KMS-11 (cell line): ENCODE results near the gene C5orf63.

Source experiments
- H2AFZ ChIP-seq: fragments of 200-600 bp; sonication (generic); 2 replicates; pipeline ENCODE4 v1.6.1; 2016; ENCODE audit warnings: antibody characterized with exemption, mixed run types, low read depth
- H3K27ac ChIP-seq: fragments of 200-600 bp; sonication (generic); 2 replicates; pipeline ENCODE4 v1.6.1; 2016; ENCODE audit warnings: mild to moderate bottlenecking, mixed run types
- H3K27me3 ChIP-seq: fragments of 200-600 bp; sonication (generic); 2 replicates; pipeline ENCODE4 v1.6.1; 2017; ENCODE audit warnings: mild to moderate bottlenecking, low read depth, mixed run types, moderate library complexity; ENCODE audit not compliant: insufficient read depth
- H3K36me3 ChIP-seq: fragments of 200-600 bp; sonication (generic); 2 replicates; pipeline ENCODE4 v1.6.1; 2017; ENCODE audit warnings: mild to moderate bottlenecking, mixed run types; ENCODE audit not compliant: insufficient read depth
- H3K4me1 ChIP-seq: fragments of 200-600 bp; sonication (generic); 2 replicates; pipeline ENCODE4 v1.6.1; 2016; ENCODE audit warnings: mild to moderate bottlenecking, low read depth, mixed run types; ENCODE audit not compliant: poor library complexity, severe bottlenecking
- H3K4me2 ChIP-seq: fragments of 200-600 bp; sonication (generic); 2 replicates; pipeline ENCODE4 v1.7.0; 2016; ENCODE audit warnings: mild to moderate bottlenecking, mixed run types
- H3K4me3 ChIP-seq: fragments of 200-600 bp; sonication (generic); IDR thresholded peaks from 2 replicates; pipeline ENCODE4 v1.6.1; 2017; ENCODE audit warnings: low read depth, low read length, mixed read lengths; ENCODE audit not compliant: insufficient read depth
- H3K79me2 ChIP-seq: fragments of 200-600 bp; sonication (generic); 2 replicates; pipeline ENCODE4 v1.6.1; 2016; ENCODE audit warnings: low read depth, mixed run types; ENCODE audit not compliant: insufficient read depth
- H3K9ac ChIP-seq: fragments of 200-600 bp; sonication (generic); 2 replicates; pipeline ENCODE4 v1.6.1; 2016; ENCODE audit warnings: mild to moderate bottlenecking, mixed run types
- H4K20me1 ChIP-seq: fragments of 200-600 bp; sonication (generic); 2 replicates; pipeline ENCODE4 v1.6.1; 2016; ENCODE audit warnings: mild to moderate bottlenecking, mixed run types; ENCODE audit not compliant: insufficient read depth
- CTCF ChIP-seq: fragments of 200-600 bp; sonication (generic); conservative IDR thresholded peaks from 2 replicates; pipeline ENCODE4 v1.6.1; 2017; ENCODE audit warnings: low read depth, mild to moderate bottlenecking, antibody characterized with exemption, low read length, moderate library complexity, mixed read lengths

The C5orf63 gene

GRCh38 chr5:127101935-127102334 is 28.6 kb upstream of the C5orf63 start:
- Histone ChIP-seq H2AFZ (no peak overlapping the region), H3K27ac (no peak overlapping the region), H3K27me3 (no peaks in the 10 kb centered on the region), H3K36me3 (no peaks in the 10 kb centered on the region), H3K79me2 (no peaks in the 10 kb centered on the region), H4K20me1 (no peaks in the 10 kb centered on the region), H3K4me3 (no peak overlapping the region), H3K4me2 (no peak overlapping the region), H3K9ac (no peak overlapping the region), H3K4me1 (peaks cover 9% of the 10 kb centered on the region)
- TF ChIP-seq CTCF = no peak

- no peak for TF ChIP-seq CTCF
- no peak overlapping the region for H3K4me3 ChIP-seq
- no peak overlapping the region for H2AFZ ChIP-seq
Measured at GRCh38 chr5:127101533-127101932, 28.2 kb upstream of the C5orf63 start.

GRCh38 chr5:127098241-127098640 is 24.9 kb upstream of the C5orf63 start:
- TF ChIP-seq CTCF = no peak
- no peak overlapping the region for H3K27ac ChIP-seq
- H3K79me2 ChIP-seq = no peaks in the 10 kb centered on the region
- H2AFZ ChIP-seq = no peak overlapping the region
- H3K4me3 ChIP-seq = no peak overlapping the region
- H3K36me3 ChIP-seq = no peaks in the 10 kb centered on the region
- H3K4me2 ChIP-seq = no peak overlapping the region; the same call in 1 of the 2 replicates
- H4K20me1 ChIP-seq = no peaks in the 10 kb centered on the region
- H3K27me3 ChIP-seq = no peaks in the 10 kb centered on the region
- H3K4me1 ChIP-seq = peaks cover 19% of the 10 kb centered on the region
- H3K9ac ChIP-seq = no peak overlapping the region

More at GRCh38 chr5:127101533-127101932, 28.2 kb upstream of the C5orf63 start:
- no peaks in the 10 kb centered on the region for H3K27me3 ChIP-seq
- H3K9ac ChIP-seq = no peak overlapping the region
- no peaks in the 10 kb centered on the region for H3K36me3 ChIP-seq
- no peak overlapping the region for H3K4me2 ChIP-seq
- H4K20me1 ChIP-seq = no peaks in the 10 kb centered on the region
- H3K4me1 ChIP-seq = peaks cover 12% of the 10 kb centered on the region
- H3K79me2 ChIP-seq = no peaks in the 10 kb centered on the region
- H3K27ac ChIP-seq = no peak overlapping the region

- H3K27me3 ChIP-seq = no peaks in the 10 kb centered on the region
- H3K27ac ChIP-seq = no peak overlapping the region
- H3K4me1 ChIP-seq = peaks cover 19% of the 10 kb centered on the region
- no peak for TF ChIP-seq CTCF
- no peak overlapping the region for H3K4me3 ChIP-seq
- H3K4me2 ChIP-seq = no peak overlapping the region
- H2AFZ ChIP-seq = no peak overlapping the region
- H3K9ac ChIP-seq = no peak overlapping the region
- H3K36me3 ChIP-seq = no peaks in the 10 kb centered on the region
- no peaks in the 10 kb centered on the region for H3K79me2 ChIP-seq
- no peaks in the 10 kb centered on the region for H4K20me1 ChIP-seq
Measured at GRCh38 chr5:127097278-127097677, 24.0 kb upstream of the C5orf63 start.
